Heart right ventricle (tissue), 16 donors: ENCODE results near the gene SLC10A6. TPM values are rescaled to one million over a fixed set of nuclear protein-coding genes. Genes with fewer than 3 reads are reported as not detected.

Source experiments
- ATAC-seq, 8 donors: fragments of 200-7000 bp; cut with Tn5 transposase; one replicate each; pipeline ENCODE4 v1.9.1; 2020; ENCODE audit warnings: mild to moderate bottlenecking in 8 of 8, moderate library complexity in 8 of 8, moderate number of reproducible peaks in 1 of 8
- DNase-seq, 2 donors: peaks; one replicate each; pipeline ENCODE4 v3.0.0-alpha.2; 2020
- H3K27ac ChIP-seq, 10 donors: fragments of 200-600 bp; sonication (generic) in 2 of 10; one replicate each; pipeline versions ENCODE4 v1.5.0 to v1.8.0; 2020 to 2022; ENCODE audit warnings: mild to moderate bottlenecking in 3 of 10
- H3K27me3 ChIP-seq, 7 donors: fragments of 200-600 bp; one replicate each; pipeline ENCODE4 v1.8.0; 2021 to 2022; ENCODE audit warnings: mild to moderate bottlenecking in 2 of 7
- H3K36me3 ChIP-seq, 9 donors: fragments of 200-600 bp; sonication (generic) in 1 of 9; one replicate each; pipeline versions ENCODE4 v1.5.0 to v1.8.0; 2020 to 2022; ENCODE audit warnings: mild to moderate bottlenecking in 2 of 9
- H3K4me1 ChIP-seq, 9 donors: fragments of 200-600 bp; sonication (generic) in 1 of 9; one replicate each; pipeline versions ENCODE4 v1.5.0 to v1.8.0; 2020 to 2022; ENCODE audit warnings: mild to moderate bottlenecking in 4 of 9
- H3K4me3 ChIP-seq, 10 donors: fragments of 200-600 bp; sonication (generic) in 2 of 10; one replicate each; pipeline versions ENCODE4 v1.5.0 to v1.8.0; 2020 to 2022; ENCODE audit warnings: mild to moderate bottlenecking in 7 of 10, moderate library complexity in 2 of 10
- H3K9me3 ChIP-seq, 11 donors: fragments of 200-600 bp in 10 of 11; sonication (generic) in 2 of 11; one replicate each; pipeline versions ENCODE4 v1.5.0 to v1.8.0; 2013 to 2022; ENCODE audit warnings: mild to moderate bottlenecking in 2 of 11, control low read depth in 1 of 11, moderate library complexity in 1 of 11
- CTCF ChIP-seq, 9 donors: fragments of 200-600 bp; sonication (generic) in 2 of 9; IDR thresholded peaks; one replicate each; pipeline versions ENCODE4 v1.5.0 to v1.8.0; 2021 to 2022; ENCODE audit warnings: antibody characterized with exemption in 9 of 9, mild to moderate bottlenecking in 5 of 9, moderate library complexity in 1 of 9
- WGBS, 2 donors: extraction: QIAGEN DNeasy Blood & Tissue Kit; methylation state at CpG; one replicate each; pipeline ENCODE4 v1.1.7; 2013; ENCODE audit warnings: inconsistent platforms in 1 of 2; 5-methylcytosine and 5-hydroxymethylcytosine counted together
- intact Hi-C, 10 donors: fragments of 100-400 bp; cut with DNase I; formaldehyde crosslinking; loops; one replicate each; pipeline versions ENCODE4 v1.11.1 to v1.14.2; 2022
- polyA plus RNA-seq, 2 donors: library from polyadenylated mRNA; stranded (reverse); fragments of 200-250 nt; gene quantifications; one replicate each; pipeline ENCODE4 v1.2.3, GENCODE V29; 2013
- total RNA-seq, 10 donors: library from RNA; stranded (reverse); fragmentation: NEBNext Ultra II Directional in 3 of 10; extraction: Animal tissue kit (Norgen Biotek cat#: 25700) in 3 of 10; gene quantifications; one replicate each; pipeline versions ENCODE4 v1.2.1 to v1.2.4, GENCODE V29; 2021 to 2023
- donor health status: Arrhythmogenic right ventricular cardiomyopathy.
- donor health status: ischemic (EF 13 %, LVEDD 7.1; RV severe dilation, severe dysfunction).
- donor health status: healthy with polysubstance abuse.
- donor health status: DM: no; HTN: yes; CAD: no.
- donor health status: DM: no; HTN: no; CAD: no.
- donor health status: ischemic (EF 25% LVEDD 6.9; RV normal size, moderate dysfunction).
- donor health status: ischemic (EF 25% LVEDD 5.7; RV mildly dilated, moderate dysfunction).
- donor health status: healthy.
- donor health status: DM: yes; HTN: yes; CAD: no.
- donor health status: Ischemic cardiomyopathy.
- donor health status: ischemic (EF 35%, LVEDD 5.7; RV mildly dilated, moderate dysfunction).
- donor health status: nonischemic (EF 11% LVEDD 7.7; RV severe dilation, severe dysfunction).
- donor health status: DM: yes; HTN: yes; CAD: no.
- donor health status: PGD.
- donor health status: ischemic (EF 29% LVEDD 5.4; RV normal size, mild dysfunction).
- donor health status: nonischemic (EF 23%, LVEDD 6.1; RV moderate dilation, normal function).

The SLC10A6 gene
- total and polyA plus RNA-seq, 12 donors = 0.22 to 0.90 (median 0.46) TPM; not detected in 2

- WGBS, 2 donors = 93 to 95% methylated on average over 2 of the region's 2 CpGs
- Histone ChIP-seq H3K27me3 (no peaks in the 10 kb centered on the region), H3K4me1 (peaks cover 0 to 7% (median 0%) of the 10 kb centered on the region in 9 donors), H3K36me3 (peaks cover 0 to 6% (median 0%) of the 10 kb centered on the region in 9 donors), H3K4me3 (no peak overlapping the region), H3K9me3 (peaks cover 0 to 6% (median 0%) of the 10 kb centered on the region in 11 donors), H3K27ac (no peak overlapping the region)
- intact Hi-C loops = no loop called here
- ATAC-seq (no peak), DNase-seq (no peak)
- TF ChIP-seq CTCF (IDR thresholded peaks at IDR 0.05) = no peak
Measured at GRCh38 chr4:86822136-86822535, 27.0 kb downstream of the SLC10A6 start.

- H3K27me3 ChIP-seq = no peaks in the 10 kb centered on the region
- TF ChIP-seq CTCF (IDR thresholded peaks at IDR 0.05) = no peak
- H3K36me3 ChIP-seq = peaks cover 0 to 6% (median 0%) of the 10 kb centered on the region in 9 donors
- no peak overlapping the region for H3K27ac ChIP-seq
- intact Hi-C loops = no loop called here
- ATAC-seq = no peak
- H3K4me1 ChIP-seq = peaks cover 0 to 12% (median 0%) of the 10 kb centered on the region in 9 donors
- H3K9me3 ChIP-seq = peaks cover 0 to 6% (median 0%) of the 10 kb centered on the region in 11 donors
- no peak overlapping the region for H3K4me3 ChIP-seq
- no peak for DNase-seq
- 58 to 75% methylated on average over 1 of the region's 1 CpG for WGBS, 2 donors
Measured at GRCh38 chr4:86821151-86821550, 28.0 kb downstream of the SLC10A6 start.

DNA sequence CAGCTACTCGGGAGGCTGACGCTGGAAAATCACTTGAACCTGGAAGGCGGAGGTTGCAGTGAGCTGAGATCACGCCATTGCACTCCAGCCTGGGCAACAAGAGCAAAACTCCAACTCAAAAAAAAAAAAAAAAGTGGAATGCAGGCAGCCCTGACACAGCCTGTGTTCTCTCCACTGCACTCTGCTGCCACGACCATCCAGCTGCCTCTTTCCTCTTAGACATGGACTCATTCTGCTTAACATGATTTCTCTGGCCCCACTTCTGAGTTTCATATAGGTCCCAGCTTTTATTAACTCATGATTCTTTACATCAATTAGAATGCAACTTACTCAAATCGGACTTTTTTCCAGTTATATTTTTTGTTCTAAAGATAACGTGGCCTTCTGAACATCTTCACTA is 29.6 kb downstream of the SLC10A6 start:
- no peak overlapping the region for H3K4me3 ChIP-seq
- no peaks in the 10 kb centered on the region for H3K27me3 ChIP-seq
- intact Hi-C loops = loop anchor here in 1 of 10 donors (10.0 kb wide), 1 partner anchor 75 kb away; the partner anchor contains the start of gene C4orf36
- WGBS, 2 donors = 87 to 91% methylated on average over 7 of the region's 7 CpGs
- ATAC-seq (no peak), DNase-seq (no peak)
- no peak overlapping the region for H3K27ac ChIP-seq
- no peak for TF ChIP-seq CTCF (IDR thresholded peaks at IDR 0.05)
- H3K4me1 ChIP-seq = peaks cover 0 to 12% (median 0%) of the 10 kb centered on the region in 9 donors
- H3K36me3 ChIP-seq = peaks cover 0 to 15% (median 3%) of the 10 kb centered on the region in 9 donors
- H3K9me3 ChIP-seq = peaks cover 0 to 18% (median 5%) of the 10 kb centered on the region in 11 donors

GRCh38 chr4:86818841-86819240 is 30.3 kb downstream of the SLC10A6 start:
- Histone ChIP-seq H3K9me3 (peaks cover 0 to 18% (median 5%) of the 10 kb centered on the region in 11 donors), H3K27ac (no peak overlapping the region), H3K4me3 (no peak overlapping the region), H3K4me1 (peaks cover 0 to 12% (median 0%) of the 10 kb centered on the region in 9 donors), H3K36me3 (peaks cover 0 to 18% (median 7%) of the 10 kb centered on the region in 9 donors), H3K27me3 (no peaks in the 10 kb centered on the region)
- intact Hi-C loops = loop anchor here in 1 of 10 donors (10.0 kb wide), 1 partner anchor 76 kb away; the partner anchor contains the start of gene C4orf36
- ATAC-seq (no peak), DNase-seq (no peak)
- 90 to 96% methylated on average over 3 of the region's 3 CpGs for WGBS, 2 donors
- TF ChIP-seq CTCF (IDR thresholded peaks at IDR 0.05) = no peak
